ENCODE results near the gene IER5. TPM values are rescaled to one million over a fixed set of nuclear protein-coding genes. Genes with fewer than 3 reads are reported as not detected.
"Not testable (repeated sequence)": the region's sequence is repeated elsewhere in the genome, so short reads cannot be mapped to it uniquely, and the experiment has no call there.

Gene IER5
- polyA plus RNA-seq, 1 experiment, result 16.9 TPM

DNA sequence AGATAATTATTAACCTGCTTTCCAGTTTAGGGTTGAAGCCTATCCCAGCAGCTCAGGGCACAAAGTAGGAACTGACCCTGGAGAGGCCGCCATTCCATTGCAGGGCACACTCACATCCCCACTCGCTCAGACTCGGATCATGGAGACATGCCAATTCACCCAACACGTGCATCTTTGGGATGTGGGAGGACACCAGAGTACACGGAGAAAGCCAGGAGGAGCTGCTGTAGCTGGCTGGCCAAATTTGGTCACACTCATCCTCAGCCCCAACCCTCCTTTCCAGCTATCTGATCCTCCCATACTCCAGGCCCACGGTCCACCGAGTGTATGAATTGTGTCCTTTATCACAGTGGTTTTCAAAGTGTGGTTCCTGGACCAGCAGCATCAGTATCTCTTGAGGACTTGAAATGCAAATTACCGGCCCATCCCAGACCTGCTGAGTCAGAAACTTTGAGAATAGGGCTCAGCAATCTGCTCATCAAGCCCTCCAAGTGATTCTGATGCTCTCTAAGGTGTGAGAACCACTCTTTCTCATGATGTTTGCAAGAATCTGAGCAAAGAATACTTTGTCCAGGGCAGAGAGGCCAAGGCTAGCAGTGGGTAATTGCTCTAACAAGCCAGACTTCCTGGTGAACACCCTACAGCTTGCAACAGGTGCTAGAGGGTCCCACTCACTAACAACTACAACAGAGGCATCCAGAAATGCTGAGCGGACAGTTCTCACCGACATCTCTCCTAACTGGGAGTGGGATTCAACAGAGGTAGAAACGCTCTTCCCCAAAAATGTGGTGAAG lies 26.3 kb downstream of the IER5 start:
- CTCF ChIA-PET, result interaction anchor here (0.9 to 2.2 kb wide), 3 partner anchors 10 to 28 kb away, joined by 3 to 10 read pairs (median 3); no protein-coding TSS in a partner anchor
- Histone ChIP-seq H3K4me3 (ENCODE audit: low read depth, low read length) (no peak overlapping the region), H3K27me3 (ENCODE audit: control insufficient read depth, insufficient read depth, low read length) (no peaks in the 10 kb centered on the region), H3K36me3 (ENCODE audit: control insufficient read depth, insufficient read depth, low read length) (no peaks in the 10 kb centered on the region)
- POLR2A ChIA-PET, result no interaction called here
- no peak for DNase-seq (ENCODE audit: low read depth)
- TF ChIP-seq, protein P1, sequence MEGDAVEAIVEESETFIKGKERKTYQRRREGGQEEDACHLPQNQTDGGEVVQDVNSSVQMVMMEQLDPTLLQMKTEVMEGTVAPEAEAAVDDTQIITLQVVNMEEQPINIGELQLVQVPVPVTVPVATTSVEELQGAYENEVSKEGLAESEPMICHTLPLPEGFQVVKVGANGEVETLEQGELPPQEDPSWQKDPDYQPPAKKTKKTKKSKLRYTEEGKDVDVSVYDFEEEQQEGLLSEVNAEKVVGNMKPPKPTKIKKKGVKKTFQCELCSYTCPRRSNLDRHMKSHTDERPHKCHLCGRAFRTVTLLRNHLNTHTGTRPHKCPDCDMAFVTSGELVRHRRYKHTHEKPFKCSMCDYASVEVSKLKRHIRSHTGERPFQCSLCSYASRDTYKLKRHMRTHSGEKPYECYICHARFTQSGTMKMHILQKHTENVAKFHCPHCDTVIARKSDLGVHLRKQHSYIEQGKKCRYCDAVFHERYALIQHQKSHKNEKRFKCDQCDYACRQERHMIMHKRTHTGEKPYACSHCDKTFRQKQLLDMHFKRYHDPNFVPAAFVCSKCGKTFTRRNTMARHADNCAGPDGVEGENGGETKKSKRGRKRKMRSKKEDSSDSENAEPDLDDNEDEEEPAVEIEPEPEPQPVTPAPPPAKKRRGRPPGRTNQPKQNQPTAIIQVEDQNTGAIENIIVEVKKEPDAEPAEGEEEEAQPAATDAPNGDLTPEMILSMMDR (IDR thresholded peaks at IDR 0.05; ENCODE audit: insufficient read depth, low read depth, low read length), result no peak

DNA sequence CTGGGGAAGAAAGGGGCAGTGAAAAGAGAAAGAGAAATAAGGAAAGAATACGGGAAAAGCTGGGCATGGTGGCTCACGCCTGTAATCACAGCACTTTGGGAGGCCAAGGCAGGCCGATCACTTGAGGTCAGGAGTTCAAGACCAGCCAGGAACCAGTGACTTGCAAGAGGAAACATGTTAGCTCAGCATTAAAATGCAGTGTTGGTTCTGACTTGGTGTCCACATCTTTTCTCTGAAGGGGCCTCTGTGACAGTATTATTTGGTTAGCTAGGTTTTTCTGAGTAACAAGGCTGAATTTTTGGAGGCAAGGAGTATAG lies 26.8 kb downstream of the IER5 start:
- TF ChIP-seq, protein P1 (IDR thresholded peaks at IDR 0.05; ENCODE audit: insufficient read depth, low read depth, low read length), result no peak
- Histone ChIP-seq H3K36me3 (ENCODE audit: control insufficient read depth, insufficient read depth, low read length) (no peaks in the 10 kb centered on the region), H3K4me3 (ENCODE audit: low read depth, low read length) (no peak overlapping the region), H3K27me3 (ENCODE audit: control insufficient read depth, insufficient read depth, low read length) (no peaks in the 10 kb centered on the region)
- ChIA-PET CTCF (interaction anchor here (2.2 kb wide), 1 partner anchor 27 kb away, joined by 10 read pairs; no protein-coding TSS in a partner anchor), POLR2A (no interaction called here)
- no peak for DNase-seq (ENCODE audit: low read depth)

DNA sequence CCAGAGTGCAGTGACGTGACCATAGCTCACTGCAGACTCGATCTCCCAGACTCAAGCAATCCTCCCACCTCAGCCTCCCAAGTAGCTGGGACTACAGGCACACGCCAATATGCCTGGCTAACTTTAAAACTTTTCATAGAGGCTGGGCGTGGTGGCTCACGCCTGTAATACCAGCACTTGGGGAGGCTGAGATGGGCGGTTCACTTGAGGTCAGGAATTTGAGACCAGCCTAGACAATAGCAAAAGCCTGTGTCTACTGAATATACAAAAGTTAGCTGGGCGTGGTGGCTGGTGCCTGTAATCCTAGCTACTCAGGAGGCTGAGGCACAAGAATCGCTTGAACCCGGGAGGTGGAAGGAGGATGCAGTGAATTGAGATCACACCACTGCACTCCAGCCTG lies 27.5 kb downstream of the IER5 start:
- not testable (repeated sequence) for DNase-seq (ENCODE audit: low read depth)
- CTCF ChIA-PET, result interaction anchor here (2.2 kb wide), 1 partner anchor 26 kb away, joined by 10 read pairs; no protein-coding TSS in a partner anchor

DNA sequence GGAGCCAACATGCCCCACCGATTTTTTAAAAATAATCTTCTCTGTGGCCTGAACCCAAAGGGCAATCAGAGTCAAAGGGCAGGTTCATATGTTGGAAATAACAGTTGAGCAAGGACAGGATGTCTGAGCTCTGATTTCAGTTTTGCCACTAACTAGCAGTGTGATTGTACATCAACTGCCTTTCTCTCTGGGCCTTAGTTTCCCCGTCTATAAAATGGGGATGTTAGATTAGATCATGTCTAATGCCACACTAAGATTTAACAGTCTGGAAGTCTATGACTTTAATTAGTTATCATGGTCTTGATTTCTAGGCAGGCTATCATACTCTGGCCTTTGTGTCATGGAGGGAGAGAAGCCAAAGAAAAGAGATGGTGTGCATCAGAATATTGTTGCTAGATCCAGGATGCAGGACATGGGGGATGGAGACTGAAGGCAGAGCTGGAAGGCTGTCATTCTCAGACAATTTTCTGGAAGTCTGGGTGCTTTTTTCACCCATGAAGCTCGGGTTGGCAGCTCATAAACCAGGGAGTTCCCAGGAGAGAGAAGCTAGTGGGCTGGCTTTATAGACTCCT lies 28.4 kb downstream of the IER5 start:
- ChIA-PET CTCF (interaction anchor here (0.8 to 1.5 kb wide), 3 partner anchors 12 to 26 kb away, joined by 3 to 4 read pairs (median 3); no protein-coding TSS in a partner anchor), POLR2A (interaction anchor here (0.7 to 1.8 kb wide), 2 partner anchors 12 to 19 kb away, joined by 4 to 9 read pairs; no protein-coding TSS in a partner anchor)
- Histone ChIP-seq H3K27me3 (ENCODE audit: control insufficient read depth, insufficient read depth, low read length) (no peaks in the 10 kb centered on the region), H3K36me3 (ENCODE audit: control insufficient read depth, insufficient read depth, low read length) (no peaks in the 10 kb centered on the region), H3K4me3 (ENCODE audit: low read depth, low read length) (no peak overlapping the region)
- DNase-seq (ENCODE audit: low read depth), result no peak
- TF ChIP-seq, protein P1 (IDR thresholded peaks at IDR 0.05; ENCODE audit: insufficient read depth, low read depth, low read length), result no peak

More for the DNA sequence above, 27.5 kb downstream of the IER5 start:
- H3K4me3 ChIP-seq (ENCODE audit: low read depth, low read length); H3K36me3 ChIP-seq (ENCODE audit: control insufficient read depth, insufficient read depth, low read length); H3K27me3 ChIP-seq (ENCODE audit: control insufficient read depth, insufficient read depth, low read length); POLR2A ChIA-PET: not testable (repeated sequence)

DNA sequence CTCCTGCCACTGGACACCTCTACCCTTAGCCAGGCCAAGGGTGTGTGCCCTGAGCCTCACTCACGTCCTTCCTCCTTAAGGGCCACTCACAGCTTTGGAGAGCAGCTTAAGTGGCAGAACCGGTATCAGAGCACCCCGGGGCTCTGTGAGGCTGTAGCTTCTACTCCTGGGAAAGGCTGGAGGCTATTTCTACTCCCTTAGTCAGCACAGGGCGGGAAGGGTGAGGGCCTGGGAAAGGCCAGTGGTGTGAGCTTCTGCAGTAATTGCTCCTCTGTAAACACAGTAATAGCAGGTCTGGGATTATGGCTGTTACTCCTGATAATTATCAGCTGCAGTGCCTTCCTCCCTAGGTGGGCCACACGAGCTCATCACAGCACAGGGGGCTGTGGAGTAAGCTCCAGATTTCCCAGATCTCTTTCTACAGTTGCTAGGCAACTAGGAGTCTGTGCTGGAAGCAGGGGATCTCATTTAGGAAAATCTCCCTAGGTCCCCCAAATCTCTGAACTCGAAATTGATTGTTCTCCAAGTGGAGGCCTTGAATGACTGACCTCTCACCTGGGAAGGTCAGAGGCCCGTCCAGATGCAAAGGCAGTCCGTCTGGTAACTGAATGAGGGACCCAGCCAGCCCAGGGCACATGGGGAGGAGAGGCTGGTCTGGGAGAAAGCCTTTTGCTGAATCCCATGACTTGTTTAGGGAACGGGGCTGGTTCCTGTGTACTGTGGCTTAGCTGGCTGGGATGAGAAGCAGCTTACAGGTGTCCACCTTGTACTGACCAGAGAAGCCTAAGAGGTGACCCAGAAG lies 29.3 kb downstream of the IER5 start:
- no peak for DNase-seq (ENCODE audit: low read depth)
- no peaks in the 10 kb centered on the region for H3K36me3 ChIP-seq (ENCODE audit: control insufficient read depth, insufficient read depth, low read length)
- no peak overlapping the region for H3K4me3 ChIP-seq (ENCODE audit: low read depth, low read length)
- ChIA-PET CTCF (interaction anchor here (0.8 to 1.5 kb wide), 3 partner anchors 12 to 25 kb away, joined by 3 to 4 read pairs (median 3); no protein-coding TSS in a partner anchor), POLR2A (interaction anchor here (0.7 to 1.8 kb wide), 2 partner anchors 13 to 18 kb away, joined by 4 to 9 read pairs; no protein-coding TSS in a partner anchor)
- no peaks in the 10 kb centered on the region for H3K27me3 ChIP-seq (ENCODE audit: control insufficient read depth, insufficient read depth, low read length)
- TF ChIP-seq, protein P1 (IDR thresholded peaks at IDR 0.05; ENCODE audit: insufficient read depth, low read depth, low read length), result no peak

Data from BJ (cell line).